Measurements from ENCODE around the gene DOK7. TPM values are rescaled to one million over a fixed set of nuclear protein-coding genes. Genes with fewer than 3 reads are reported as not detected.

The DOK7 gene
- total RNA-seq, 1 experiment from 2014 or later: 7.6 TPM

- no peak overlapping the region for H2AFZ ChIP-seq
- H3K27me3 ChIP-seq (ENCODE audit: insufficient read depth, low read depth): no peaks in the 10 kb centered on the region
- H3K4me1 ChIP-seq (replicated peaks; ENCODE audit: insufficient read depth): peaks cover 10% of the 10 kb centered on the region; the same call in 1 of the 2 replicates
- no TSS peak for BruUV-seq (replicated peaks)
- DNase-seq: no peak
- H3K4me2 ChIP-seq: no peak overlapping the region
- POLR2A ChIA-PET (ENCODE audit: unreplicated experiment): interaction anchor here (1.1 kb wide), 1 partner anchor 47 kb away, joined by 3 read pairs; no protein-coding TSS in a partner anchor
- no peaks in the 10 kb centered on the region for H3F3A ChIP-seq (ENCODE audit: insufficient read depth, low read depth)
- no peak overlapping the region for H3K27ac ChIP-seq
- TF ChIP-seq CTCF (conservative IDR thresholded peaks at IDR 0.05) (no peak), EZH2 (IDR thresholded peaks at IDR 0.05; ENCODE audit: low read depth) (no peak)
- H3K79me2 ChIP-seq (ENCODE audit: low read depth): no peaks in the 10 kb centered on the region
- intact Hi-C loops (cut with micrococcal nuclease; ENCODE audit: unreplicated experiment): no loop called here
- CTCF ChIA-PET: no interaction called here
- no peaks in the 10 kb centered on the region for H4K20me1 ChIP-seq (ENCODE audit: insufficient read depth)
- H3K9me2 ChIP-seq (ENCODE audit: insufficient read depth): no peaks in the 10 kb centered on the region
- no peaks in the 10 kb centered on the region for H3K36me3 ChIP-seq (ENCODE audit: low read depth)
- H3K9me3 ChIP-seq (ENCODE audit: insufficient read depth, low read depth): no peaks in the 10 kb centered on the region
- no peak overlapping the region for H3K4me3 ChIP-seq
Measured at GRCh38 chr4:3437582-3437936, 25.5 kb upstream of the DOK7 start.

DNA sequence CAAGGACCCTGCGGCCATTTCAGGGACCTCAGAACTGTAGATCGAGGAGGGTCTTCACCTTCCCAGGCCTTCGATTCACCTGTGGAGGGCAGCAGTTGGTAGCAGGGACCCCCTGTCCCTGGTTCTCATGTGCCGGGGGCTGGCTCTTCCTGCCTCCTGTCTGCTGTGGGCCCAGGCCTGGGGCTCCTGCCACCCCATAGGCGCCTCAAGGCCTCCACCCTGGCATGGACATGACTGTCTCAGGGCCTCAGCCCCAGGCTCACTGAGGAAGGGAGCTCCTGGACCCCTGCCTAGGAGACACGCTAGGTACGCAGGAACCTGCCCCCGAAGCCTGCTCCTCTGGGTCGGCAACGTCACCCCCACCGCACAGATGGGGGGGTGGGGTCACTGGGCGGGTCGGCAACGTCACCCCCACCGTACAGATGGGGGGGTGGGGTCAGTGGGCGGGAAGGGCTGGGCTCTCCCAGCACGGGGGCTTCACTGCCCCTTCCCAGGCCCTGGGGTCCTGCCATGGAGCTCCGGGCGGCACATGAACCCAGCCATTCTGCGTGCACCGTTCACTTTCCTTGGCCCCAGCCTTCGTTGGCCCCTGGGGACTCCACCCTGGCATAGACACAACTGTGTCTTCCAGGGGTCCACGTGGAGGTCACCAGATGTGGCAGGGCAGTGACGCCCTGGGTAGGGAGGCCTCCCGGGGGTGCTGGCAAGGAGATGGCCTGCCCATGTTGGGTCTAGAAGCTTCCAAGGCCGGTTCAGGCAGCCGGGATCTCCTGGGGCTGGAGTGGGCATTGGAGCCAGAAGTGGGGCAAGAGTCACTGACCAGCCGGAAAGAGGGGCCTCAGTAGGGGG lies 24.9 kb upstream of the DOK7 start:
- no peaks in the 10 kb centered on the region for H3K9me3 ChIP-seq (ENCODE audit: insufficient read depth, low read depth)
- H3K4me1 ChIP-seq (replicated peaks; ENCODE audit: insufficient read depth): peaks cover 10% of the 10 kb centered on the region; the same call in 1 of the 2 replicates
- no peaks in the 10 kb centered on the region for H3F3A ChIP-seq (ENCODE audit: insufficient read depth, low read depth)
- no peak overlapping the region for H3K4me3 ChIP-seq
- no peak overlapping the region for H3K4me2 ChIP-seq
- no peaks in the 10 kb centered on the region for H3K27me3 ChIP-seq (ENCODE audit: insufficient read depth, low read depth)
- no TSS peak for BruUV-seq (replicated peaks)
- no peak overlapping the region for H2AFZ ChIP-seq
- intact Hi-C loops (cut with micrococcal nuclease; ENCODE audit: unreplicated experiment): no loop called here
- ChIA-PET POLR2A (ENCODE audit: unreplicated experiment) (no interaction called here), CTCF (no interaction called here)
- no peak overlapping the region for H3K27ac ChIP-seq
- no peaks in the 10 kb centered on the region for H4K20me1 ChIP-seq (ENCODE audit: insufficient read depth)
- DNase-seq: no peak
- H3K9me2 ChIP-seq (ENCODE audit: insufficient read depth): no peaks in the 10 kb centered on the region
- H3K79me2 ChIP-seq (ENCODE audit: low read depth): no peaks in the 10 kb centered on the region
- TF ChIP-seq EZH2 (IDR thresholded peaks at IDR 0.05; ENCODE audit: low read depth) (no peak), CTCF (conservative IDR thresholded peaks at IDR 0.05) (no peak)
- no peaks in the 10 kb centered on the region for H3K36me3 ChIP-seq (ENCODE audit: low read depth)

- Histone ChIP-seq H3K9me2 (ENCODE audit: insufficient read depth) (no peaks in the 10 kb centered on the region), H3K36me3 (ENCODE audit: low read depth) (no peaks in the 10 kb centered on the region), H3K4me3 (no peak overlapping the region), H3K9me3 (ENCODE audit: insufficient read depth, low read depth) (no peaks in the 10 kb centered on the region), H4K20me1 (ENCODE audit: insufficient read depth) (no peaks in the 10 kb centered on the region), H3K27ac (no peak overlapping the region), H3K27me3 (ENCODE audit: insufficient read depth, low read depth) (no peaks in the 10 kb centered on the region), H3K4me1 (replicated peaks; ENCODE audit: insufficient read depth) (peaks cover 10% of the 10 kb centered on the region; the same call in 1 of the 2 replicates), H3F3A (ENCODE audit: insufficient read depth, low read depth) (no peaks in the 10 kb centered on the region), H3K4me2 (no peak overlapping the region), H2AFZ (no peak overlapping the region), H3K79me2 (ENCODE audit: low read depth) (no peaks in the 10 kb centered on the region)
- POLR2A ChIA-PET (ENCODE audit: unreplicated experiment): no interaction called here
- DNase-seq: no peak
- intact Hi-C loops (cut with micrococcal nuclease; ENCODE audit: unreplicated experiment): no loop called here
- TF ChIP-seq CTCF (conservative IDR thresholded peaks at IDR 0.05) (no peak), EZH2 (IDR thresholded peaks at IDR 0.05; ENCODE audit: low read depth) (no peak)
- CTCF ChIA-PET: no interaction called here
- BruUV-seq (replicated peaks): no TSS peak
Measured at GRCh38 chr4:3438847-3439180, 24.3 kb upstream of the DOK7 start.

Measured in PC-9 (cell line).